RWPE2 (cell line): ENCODE results near the gene DYNC1I2.

Experiments used
- ATAC-seq: fragments of 200-7000 bp; cut with Tn5 transposase; 3 replicates; pipeline ENCODE4 v1.9.1; 2021; ENCODE audit warnings: low read depth
- DNase-seq: peaks from one replicate; pipeline ENCODE4 v3.0.0-alpha.2; 2020; ENCODE audit warnings: low spot score
- H3K27ac ChIP-seq: fragments of 450-650 bp; 2 replicates; pipeline ENCODE4 v1.5.1; 2017; ENCODE audit warnings: mild to moderate bottlenecking; ENCODE audit not compliant: poor library complexity, severe bottlenecking
- H3K27me3 ChIP-seq: fragments of 250-450 bp; sonication (Bioruptor Pico); 2 replicates; pipeline ENCODE4 v1.5.1; 2021; ENCODE audit warnings: mild to moderate bottlenecking, moderate library complexity; ENCODE audit not compliant: insufficient read depth, poor library complexity, severe bottlenecking
- H3K36me3 ChIP-seq: fragments of 250-450 bp; sonication (Bioruptor Pico); 2 replicates; pipeline ENCODE4 v1.5.1; 2020; ENCODE audit warnings: low read depth, mild to moderate bottlenecking, moderate library complexity
- H3K4me1 ChIP-seq: fragments of 250-450 bp; sonication (Bioruptor Pico); 2 replicates; pipeline ENCODE4 v1.5.1; 2021; ENCODE audit warnings: mild to moderate bottlenecking, moderate library complexity; ENCODE audit not compliant: insufficient read depth, poor library complexity, severe bottlenecking
- H3K4me3 ChIP-seq: fragments of 250-450 bp; sonication (Bioruptor Pico); 2 replicates; pipeline ENCODE4 v1.5.1; 2021; ENCODE audit warnings: mild to moderate bottlenecking, moderate library complexity; ENCODE audit not compliant: severe bottlenecking
- H3K9me3 ChIP-seq: fragments of 250-450 bp; sonication (Bioruptor Pico); 2 replicates; pipeline ENCODE4 v1.5.1; 2021; ENCODE audit warnings: mild to moderate bottlenecking, moderate library complexity; ENCODE audit not compliant: severe bottlenecking
- TF ChIP-seq, protein P1 (sequence below): fragments of 450-650 bp; IDR thresholded peaks from one replicate; pipeline ENCODE4 v1.5.1; 2017; ENCODE audit warnings: mild to moderate bottlenecking, moderate library complexity; ENCODE audit not compliant: poor library complexity, severe bottlenecking

DYNC1I2 gene

GRCh38 chr2:171709011-171709685 is 21.9 kb downstream of the DYNC1I2 start:
- ATAC-seq: no peak

GRCh38 chr2:171711351-171711750 is 24.1 kb downstream of the DYNC1I2 start:
- no peak for DNase-seq
- Histone ChIP-seq H3K27me3 (no peaks in the 10 kb centered on the region), H3K9me3 (no peaks in the 10 kb centered on the region), H3K4me3 (no peak overlapping the region), H3K4me1 (peaks cover 49% of the 10 kb centered on the region), H3K27ac (peak overlapping the region; percentile 88), H3K36me3 (peaks cover 59% of the 10 kb centered on the region)
- TF ChIP-seq, protein P1, sequence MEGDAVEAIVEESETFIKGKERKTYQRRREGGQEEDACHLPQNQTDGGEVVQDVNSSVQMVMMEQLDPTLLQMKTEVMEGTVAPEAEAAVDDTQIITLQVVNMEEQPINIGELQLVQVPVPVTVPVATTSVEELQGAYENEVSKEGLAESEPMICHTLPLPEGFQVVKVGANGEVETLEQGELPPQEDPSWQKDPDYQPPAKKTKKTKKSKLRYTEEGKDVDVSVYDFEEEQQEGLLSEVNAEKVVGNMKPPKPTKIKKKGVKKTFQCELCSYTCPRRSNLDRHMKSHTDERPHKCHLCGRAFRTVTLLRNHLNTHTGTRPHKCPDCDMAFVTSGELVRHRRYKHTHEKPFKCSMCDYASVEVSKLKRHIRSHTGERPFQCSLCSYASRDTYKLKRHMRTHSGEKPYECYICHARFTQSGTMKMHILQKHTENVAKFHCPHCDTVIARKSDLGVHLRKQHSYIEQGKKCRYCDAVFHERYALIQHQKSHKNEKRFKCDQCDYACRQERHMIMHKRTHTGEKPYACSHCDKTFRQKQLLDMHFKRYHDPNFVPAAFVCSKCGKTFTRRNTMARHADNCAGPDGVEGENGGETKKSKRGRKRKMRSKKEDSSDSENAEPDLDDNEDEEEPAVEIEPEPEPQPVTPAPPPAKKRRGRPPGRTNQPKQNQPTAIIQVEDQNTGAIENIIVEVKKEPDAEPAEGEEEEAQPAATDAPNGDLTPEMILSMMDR: no peak
- ATAC-seq: no peak

More at GRCh38 chr2:171709011-171709685, 21.9 kb downstream of the DYNC1I2 start:
- TF ChIP-seq, protein P1: no peak
- H3K4me3 ChIP-seq: no peak overlapping the region
- H3K27ac ChIP-seq: peak overlapping the region; percentile 59
- no peaks in the 10 kb centered on the region for H3K27me3 ChIP-seq
- H3K9me3 ChIP-seq: no peaks in the 10 kb centered on the region
- H3K4me1 ChIP-seq: peaks cover 49% of the 10 kb centered on the region
- peaks cover 55% of the 10 kb centered on the region for H3K36me3 ChIP-seq
- DNase-seq: no peak

DNA sequence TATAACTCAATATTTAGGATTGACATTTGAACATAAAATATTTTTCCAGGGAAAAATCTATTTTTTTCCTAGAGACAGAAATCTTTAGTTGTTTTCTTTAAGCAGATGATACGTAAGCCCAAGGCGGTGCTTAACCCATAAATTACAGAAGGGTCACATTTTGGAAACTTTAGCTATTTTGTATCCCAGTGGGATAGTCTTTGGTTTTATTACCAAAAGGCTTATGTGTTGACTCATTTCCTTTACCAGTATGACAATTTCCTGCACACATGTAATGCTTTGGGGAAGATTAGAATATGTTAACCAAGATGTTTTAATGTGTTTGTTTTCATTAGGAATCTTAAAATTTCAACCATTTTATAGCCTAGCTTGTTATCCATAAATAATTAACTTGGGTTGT is 24.8 kb downstream of the DYNC1I2 start:
- TF ChIP-seq, protein P1: no peak
- Histone ChIP-seq H3K9me3 (no peaks in the 10 kb centered on the region), H3K36me3 (peaks cover 64% of the 10 kb centered on the region), H3K27ac (peak overlapping the region; percentile 88), H3K4me3 (no peak overlapping the region), H3K4me1 (peaks cover 48% of the 10 kb centered on the region), H3K27me3 (no peaks in the 10 kb centered on the region)
- DNase-seq: no peak
- ATAC-seq: peak; percentile 94

GRCh38 chr2:171718720-171719119 is 31.5 kb downstream of the DYNC1I2 start:
- Histone ChIP-seq H3K36me3 (peaks cover 74% of the 10 kb centered on the region), H3K4me3 (no peak overlapping the region), H3K9me3 (no peaks in the 10 kb centered on the region), H3K27ac (no peak overlapping the region), H3K4me1 (no peaks in the 10 kb centered on the region), H3K27me3 (no peaks in the 10 kb centered on the region)
- DNase-seq (no peak), ATAC-seq (no peak)
- TF ChIP-seq, protein P1: no peak

GRCh38 chr2:171719660-171720059 is 32.4 kb downstream of the DYNC1I2 start:
- Histone ChIP-seq H3K9me3 (no peaks in the 10 kb centered on the region), H3K4me3 (no peak overlapping the region), H3K27me3 (no peaks in the 10 kb centered on the region), H3K27ac (no peak overlapping the region), H3K4me1 (no peaks in the 10 kb centered on the region), H3K36me3 (peaks cover 83% of the 10 kb centered on the region)
- no peak for ATAC-seq
- no peak for DNase-seq
- TF ChIP-seq, protein P1: no peak
